Vagina (tissue), 2 donors: ENCODE data around the gene ETAA1. TPM values are rescaled to one million over a fixed set of nuclear protein-coding genes. Genes with fewer than 3 reads are reported as not detected.

Source experiments
- DNase-seq, 2 donors: peaks; one replicate each; pipeline ENCODE4 v3.0.0-alpha.2; 2017; ENCODE audit errors: extremely low spot score in 2 of 2
- H3K27ac ChIP-seq: fragments of 200-600 bp; sonication (generic); one replicate; pipeline ENCODE4 v1.5.1; 2019
- H3K27me3 ChIP-seq: fragments of 200-600 bp; sonication (generic); one replicate; pipeline ENCODE4 v1.5.1; 2019
- H3K36me3 ChIP-seq, 2 donors: fragments of 200-600 bp; sonication (generic); one replicate each; pipeline ENCODE4 v1.5.1; 2017 to 2019
- H3K4me1 ChIP-seq: fragments of 200-600 bp; sonication (generic); one replicate; pipeline ENCODE4 v1.5.1; 2019
- H3K4me3 ChIP-seq, 2 donors: fragments of 200-600 bp; sonication (generic); 1 replicate in 1 of 2; 2 replicates in 1 of 2; pipeline ENCODE4 v1.5.1; 2016 to 2019
- H3K9me3 ChIP-seq: fragments of 200-600 bp; sonication (generic); one replicate; pipeline ENCODE4 v1.5.1; 2019
- POLR2A ChIP-seq, 2 donors: fragments of 450-650 bp; IDR thresholded peaks; one replicate each; pipeline ENCODE4 v1.6.1; 2017; ENCODE audit warnings: antibody characterized with exemption in 2 of 2, mild to moderate bottlenecking in 2 of 2, moderate library complexity in 2 of 2
- POLR2AphosphoS5 ChIP-seq, 2 donors: sonication (generic); formaldehyde crosslinking; IDR thresholded peaks; one replicate each; pipeline ENCODE4 v1.9.0; 2017; ENCODE audit warnings: antibody characterized with exemption in 2 of 2, mild to moderate bottlenecking in 2 of 2, low read depth in 1 of 2; ENCODE audit not compliant: insufficient read depth in 1 of 2
- intact Hi-C: fragments of 100-400 bp; cut with DNase I; formaldehyde crosslinking; loops from one replicate; pipeline ENCODE4 v1.15.1; 2023
- total RNA-seq: library from RNA; depleted of rRNA; stranded (reverse); fragments of >200 nt; gene quantifications from one replicate; pipeline ENCODE4 v1.2.3, GENCODE V29; 2016
- TF ChIP-seq, protein P1 (sequence below), 3 experiments: fragments of 450-650 bp in 2 of 3; fragments of 200-600 bp in 1 of 3; sonication (generic) in 1 of 3; IDR thresholded peaks; one replicate each; pipeline ENCODE4 v1.5.1; 2017 to 2019; ENCODE audit warnings: antibody characterized with exemption in 3 of 3, mild to moderate bottlenecking in 2 of 3, moderate library complexity in 2 of 3

Gene ETAA1
- total RNA-seq, 1 donor from 2014 or later = 15.2 TPM

DNA sequence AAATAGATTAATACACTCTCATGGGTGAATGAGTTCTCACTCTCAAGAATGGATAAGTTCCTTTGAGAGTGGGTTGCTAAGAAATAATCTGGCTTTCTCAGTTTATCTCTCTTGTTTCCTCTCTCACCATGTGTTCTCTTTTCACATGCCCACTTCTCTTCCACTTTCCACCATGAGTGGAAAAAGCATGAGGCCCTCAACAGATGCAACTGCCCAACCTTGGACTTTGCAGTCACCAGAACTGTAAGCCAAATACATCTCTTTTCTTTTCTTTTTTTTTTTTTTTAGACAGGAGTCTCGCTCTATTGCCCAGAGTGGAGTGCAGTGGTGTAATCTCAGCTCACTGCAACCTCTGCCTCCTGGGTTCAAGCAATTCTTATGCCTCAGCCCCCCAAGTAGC, 18.1 kb upstream of the ETAA1 start:
- H3K9me3 ChIP-seq = no peaks in the 10 kb centered on the region
- no peak overlapping the region for H3K4me3 ChIP-seq
- TF ChIP-seq POLR2AphosphoS5 (IDR thresholded peaks at IDR 0.05; ENCODE audit: insufficient read depth in 1 of 2, low read depth in 1 of 2) = no peak
- TF ChIP-seq, protein P1, sequence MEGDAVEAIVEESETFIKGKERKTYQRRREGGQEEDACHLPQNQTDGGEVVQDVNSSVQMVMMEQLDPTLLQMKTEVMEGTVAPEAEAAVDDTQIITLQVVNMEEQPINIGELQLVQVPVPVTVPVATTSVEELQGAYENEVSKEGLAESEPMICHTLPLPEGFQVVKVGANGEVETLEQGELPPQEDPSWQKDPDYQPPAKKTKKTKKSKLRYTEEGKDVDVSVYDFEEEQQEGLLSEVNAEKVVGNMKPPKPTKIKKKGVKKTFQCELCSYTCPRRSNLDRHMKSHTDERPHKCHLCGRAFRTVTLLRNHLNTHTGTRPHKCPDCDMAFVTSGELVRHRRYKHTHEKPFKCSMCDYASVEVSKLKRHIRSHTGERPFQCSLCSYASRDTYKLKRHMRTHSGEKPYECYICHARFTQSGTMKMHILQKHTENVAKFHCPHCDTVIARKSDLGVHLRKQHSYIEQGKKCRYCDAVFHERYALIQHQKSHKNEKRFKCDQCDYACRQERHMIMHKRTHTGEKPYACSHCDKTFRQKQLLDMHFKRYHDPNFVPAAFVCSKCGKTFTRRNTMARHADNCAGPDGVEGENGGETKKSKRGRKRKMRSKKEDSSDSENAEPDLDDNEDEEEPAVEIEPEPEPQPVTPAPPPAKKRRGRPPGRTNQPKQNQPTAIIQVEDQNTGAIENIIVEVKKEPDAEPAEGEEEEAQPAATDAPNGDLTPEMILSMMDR (IDR thresholded peaks at IDR 0.05) = no peak
- no peak for TF ChIP-seq POLR2A (IDR thresholded peaks at IDR 0.05)
- H3K4me1 ChIP-seq = no peaks in the 10 kb centered on the region
- no peaks in the 10 kb centered on the region for H3K27me3 ChIP-seq
- intact Hi-C loops = no loop called here
- DNase-seq = no peak
- no peak overlapping the region for H3K27ac ChIP-seq
- H3K36me3 ChIP-seq = no peaks in the 10 kb centered on the region

GRCh38 chr2:67384123-67384822, 12.9 kb upstream of the ETAA1 start:
- no peak for TF ChIP-seq POLR2AphosphoS5 (IDR thresholded peaks at IDR 0.05; ENCODE audit: insufficient read depth in 1 of 2, low read depth in 1 of 2)
- no peak for TF ChIP-seq POLR2A (IDR thresholded peaks at IDR 0.05)
- TF ChIP-seq, protein P1 (IDR thresholded peaks at IDR 0.05) = no peak
- Histone ChIP-seq H3K27ac (no peak overlapping the region), H3K36me3 (no peaks in the 10 kb centered on the region), H3K27me3 (no peaks in the 10 kb centered on the region), H3K4me3 (no peak overlapping the region), H3K9me3 (no peaks in the 10 kb centered on the region), H3K4me1 (peaks cover under 1% of the 10 kb centered on the region)
- intact Hi-C loops = no loop called here
- no peak for DNase-seq

DNA sequence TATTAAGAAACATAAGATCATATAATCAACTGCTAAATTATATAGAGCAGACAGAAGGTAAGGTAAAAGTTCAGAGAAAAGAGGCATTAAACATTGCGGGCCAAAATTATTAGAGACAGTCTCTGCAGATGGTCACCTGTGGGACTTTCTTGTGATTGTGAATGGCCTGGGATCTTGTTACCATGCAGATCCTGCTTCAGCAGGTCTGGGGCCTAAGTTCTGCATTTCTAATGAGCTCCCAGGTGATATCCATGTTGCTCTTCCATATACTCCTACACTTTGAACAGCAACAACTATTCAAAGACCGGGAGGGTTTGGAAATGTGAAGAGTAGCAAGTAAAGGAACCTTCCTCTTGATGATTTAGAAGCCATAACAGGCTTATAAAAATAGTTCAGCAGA, 8.5 kb upstream of the ETAA1 start:
- intact Hi-C loops = no loop called here
- Histone ChIP-seq H3K4me3 (no peak overlapping the region), H3K27me3 (no peaks in the 10 kb centered on the region), H3K9me3 (no peaks in the 10 kb centered on the region), H3K27ac (no peak overlapping the region), H3K4me1 (peaks cover 12% of the 10 kb centered on the region), H3K36me3 (no peaks in the 10 kb centered on the region)
- no peak for TF ChIP-seq POLR2AphosphoS5 (IDR thresholded peaks at IDR 0.05; ENCODE audit: insufficient read depth in 1 of 2, low read depth in 1 of 2)
- TF ChIP-seq, protein P1 (IDR thresholded peaks at IDR 0.05) = no peak
- no peak for TF ChIP-seq POLR2A (IDR thresholded peaks at IDR 0.05)
- no peak for DNase-seq

DNA sequence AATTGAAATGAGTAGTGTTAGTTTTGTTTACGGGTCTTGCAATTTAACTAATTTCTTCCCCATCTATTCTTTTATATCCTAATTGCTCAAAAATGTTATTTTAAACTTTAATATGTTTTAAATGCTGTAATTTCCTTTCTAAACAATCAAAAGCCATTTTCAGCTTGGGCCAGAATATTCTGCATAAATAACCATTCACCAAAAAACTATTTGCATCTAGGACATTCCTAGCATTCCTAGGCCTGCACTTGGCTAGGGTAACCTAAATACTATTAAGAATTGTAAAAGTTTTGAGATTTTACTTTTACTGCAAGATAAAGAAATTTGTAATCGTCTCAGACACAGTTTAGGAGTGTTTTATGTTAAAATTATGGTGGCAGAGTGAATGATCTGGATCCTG, 7.8 kb upstream of the ETAA1 start:
- DNase-seq = no peak
- Histone ChIP-seq H3K9me3 (no peaks in the 10 kb centered on the region), H3K36me3 (no peaks in the 10 kb centered on the region), H3K27ac (peak overlapping the region; percentile 37), H3K4me1 (peaks cover 12% of the 10 kb centered on the region), H3K27me3 (no peaks in the 10 kb centered on the region), H3K4me3 (no peak overlapping the region)
- intact Hi-C loops = no loop called here
- no peak for TF ChIP-seq POLR2AphosphoS5 (IDR thresholded peaks at IDR 0.05; ENCODE audit: insufficient read depth in 1 of 2, low read depth in 1 of 2)
- TF ChIP-seq, protein P1 (IDR thresholded peaks at IDR 0.05) = no peak
- no peak for TF ChIP-seq POLR2A (IDR thresholded peaks at IDR 0.05)

DNA sequence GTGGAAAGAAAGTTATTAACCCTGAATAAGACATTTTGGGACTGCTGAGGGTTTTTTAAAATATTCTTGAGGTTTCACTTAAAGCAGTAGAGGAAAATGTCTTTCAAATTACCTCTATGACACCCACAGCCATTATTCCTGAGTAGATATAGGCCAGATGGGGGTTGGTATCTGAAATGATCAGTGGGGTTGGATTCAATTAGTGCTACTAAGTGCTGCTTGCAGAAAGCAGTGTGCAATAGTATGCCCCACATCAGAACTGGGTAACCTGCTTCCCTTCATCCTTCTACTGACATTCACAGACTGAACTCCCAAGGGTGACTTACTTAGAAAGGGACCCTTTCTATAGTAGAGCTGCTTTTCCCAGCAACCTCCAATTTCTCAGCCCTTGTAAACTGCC, 7.3 kb upstream of the ETAA1 start:
- no peaks in the 10 kb centered on the region for H3K9me3 ChIP-seq
- H3K27me3 ChIP-seq = no peaks in the 10 kb centered on the region
- H3K36me3 ChIP-seq = no peaks in the 10 kb centered on the region
- H3K4me1 ChIP-seq = peaks cover 12% of the 10 kb centered on the region
- intact Hi-C loops = no loop called here
- DNase-seq = no peak
- H3K4me3 ChIP-seq = no peak overlapping the region
- no peak for TF ChIP-seq POLR2A (IDR thresholded peaks at IDR 0.05)
- peak overlapping the region; percentile 37 for H3K27ac ChIP-seq
